ENCODE results near the gene ATG4B. TPM values are rescaled to one million over a fixed set of nuclear protein-coding genes. Genes with fewer than 3 reads are reported as not detected.

The ATG4B gene
- total and polyA plus RNA-seq, 2 of the 8 experiments (the other 6 are each of a cell fraction or from before 2014, with no cell fraction given), result 103 to 155 TPM

DNA sequence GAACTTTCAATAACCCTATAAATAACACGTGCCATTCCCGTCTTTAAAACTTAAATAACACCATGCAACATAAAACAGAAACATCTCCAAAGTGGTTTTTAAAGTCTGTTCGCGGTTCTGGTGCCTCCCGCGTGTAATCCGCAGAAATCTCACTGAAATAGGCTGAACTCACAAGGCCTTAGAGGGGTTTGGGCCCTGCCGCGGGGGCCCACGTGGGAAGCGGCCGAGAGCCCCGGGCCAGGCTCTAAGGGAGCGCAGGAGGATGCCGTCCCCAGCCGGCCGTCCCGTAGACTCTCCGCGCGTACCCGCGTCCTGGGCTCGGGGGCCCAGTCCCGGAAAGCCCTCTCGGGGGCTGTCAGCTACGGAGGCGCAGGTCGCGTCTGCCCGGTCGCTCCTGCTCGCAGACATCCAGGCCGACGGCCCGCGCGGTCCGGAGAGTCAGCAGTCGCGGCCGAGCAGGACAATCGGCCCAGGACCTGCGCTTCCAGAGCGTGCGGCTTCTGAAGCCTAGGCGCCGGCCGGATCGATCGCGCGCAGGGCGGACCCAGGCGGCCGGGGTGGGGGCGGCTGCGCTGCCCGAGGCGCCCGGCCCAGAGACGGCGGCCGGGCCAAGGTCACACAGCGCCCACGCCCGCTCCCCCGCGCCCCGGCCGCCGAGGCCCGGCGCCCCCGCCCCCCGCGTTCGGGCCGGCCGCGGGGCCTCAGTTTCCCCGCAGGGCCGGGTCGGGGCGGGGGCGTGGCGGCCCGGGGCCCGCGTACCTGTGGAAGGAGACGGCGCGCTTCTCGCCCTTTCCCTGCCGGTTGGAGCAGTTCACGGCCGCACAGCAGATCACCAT is 1.1 kb upstream of the ATG4B start:
- H3K4me1 ChIP-seq (replicated peaks in 1 of 4; ENCODE audit: control insufficient read depth in 3 of 4, insufficient read depth in 4 of 4, low read length in 3 of 4), result peaks cover 0 to 8% (median 4%) of the 10 kb centered on the region in 4 experiments; a peak in 5 of 7 replicates
- peaks cover 24 to 26% of the 10 kb centered on the region in 2 experiments for H4K20me1 ChIP-seq (replicated peaks in 1 of 2; ENCODE audit: control insufficient read depth in 1 of 2, insufficient read depth in 2 of 2, low read length in 2 of 2)
- H3K27me3 ChIP-seq (replicated peaks in 1 of 4; ENCODE audit: control insufficient read depth in 3 of 4, extremely low read depth in 1 of 4, insufficient read depth in 3 of 4, low read length in 3 of 4), result no peaks in the 10 kb centered on the region
- peaks cover 23 to 63% of the 10 kb centered on the region in 2 experiments for H3K79me2 ChIP-seq (ENCODE audit: control insufficient read depth in 1 of 2, insufficient read depth in 2 of 2, low read length in 2 of 2)
- no peak overlapping the region for H3K23ac ChIP-seq (ENCODE audit: insufficient read length)
- H3K9me3 ChIP-seq (ENCODE audit: insufficient read depth in 2 of 2, low read depth in 1 of 2, low read length in 1 of 2), result no peaks in the 10 kb centered on the region
- H2BK15ac ChIP-seq (ENCODE audit: low read length), result no peak overlapping the region
- 2% methylated on average over 27 of the region's 97 CpGs; no CpG with 5 or more reads in 1 of the 2 experiments for WGBS, 2 experiments (ENCODE audit: extremely low coverage in 1 of 2, insufficient coverage in 1 of 2, insufficient read length in 1 of 2, insufficient replicate concordance in 2 of 2, low coverage in 1 of 2, low lambda C conversion rate in 2 of 2, missing lambda C conversion rate in 1 of 2)
- H2AFZ ChIP-seq (ENCODE audit: low read length), result no peak overlapping the region
- H3K23me2 ChIP-seq (ENCODE audit: low read depth, low read length), result peaks cover 4% of the 10 kb centered on the region; the same call in 1 of the 2 replicates
- H3K18ac ChIP-seq (ENCODE audit: extremely low read depth, low read length), result no peak overlapping the region; the same call in 1 of the 2 replicates
- H3K4ac ChIP-seq (replicated peaks; ENCODE audit: insufficient read length, low read depth, low read length), result no peak overlapping the region
- no peak overlapping the region for H2AK5ac ChIP-seq (ENCODE audit: low read depth, low read length)
- H4K5ac ChIP-seq (ENCODE audit: insufficient read length, low read depth, low read length), result peak overlapping the region; percentile 15
- DNase-seq (ENCODE audit: low read depth in 1 of 2, low spot score in 2 of 2) (peak in 1 of 2 experiments; percentile 65), FAIRE-seq (no peak)
- peaks cover 26% of the 10 kb centered on the region for H3K79me1 ChIP-seq (ENCODE audit: low read depth, low read length)
- no peak overlapping the region for H2BK20ac ChIP-seq (ENCODE audit: low read length)
- POLR2A ChIA-PET (ENCODE audit: partially characterized antibody), result interaction anchor here (0.7 to 2.7 kb wide), 14 partner anchors 12 to 487 kb away, joined by 3 to 7 read pairs (median 4); partner anchors contain the start of genes DTYMK, HDLBP, ING5 and PASK
- H3K36me3 ChIP-seq (ENCODE audit: control insufficient read depth in 2 of 4, insufficient read depth in 4 of 4, low read length in 3 of 4), result peaks cover 6 to 26% (median 18%) of the 10 kb centered on the region in 4 experiments; a peak in 6 of 8 replicates
- peak overlapping the region; percentile 97; the same call in 1 of the 2 replicates for H3K27ac ChIP-seq (ENCODE audit: low read depth, low read length)
- peak overlapping the region; percentile 94 for H4K8ac ChIP-seq (ENCODE audit: extremely low read depth, insufficient read depth, low read length)
- peak overlapping the region; percentile 75 to 90 for H3K4me2 ChIP-seq (ENCODE audit: insufficient read depth in 1 of 2, low read depth in 2 of 2, low read length in 2 of 2)
- H2BK5ac ChIP-seq (ENCODE audit: low read depth, low read length), result no peak overlapping the region
- no peak overlapping the region for H3K56ac ChIP-seq (replicated peaks; ENCODE audit: insufficient read length, low read depth, low read length)
- H3K14ac ChIP-seq (ENCODE audit: insufficient read length), result no peak overlapping the region
- H2BK120ac ChIP-seq (replicated peaks; ENCODE audit: low read depth, low read length), result no peak overlapping the region
- H4K91ac ChIP-seq (replicated peaks; ENCODE audit: insufficient read length, low read length), result no peak overlapping the region
- no peak overlapping the region for H2BK12ac ChIP-seq (ENCODE audit: low read depth, low read length)
- CTCF ChIA-PET (ENCODE audit: partially characterized antibody), result interaction anchor here (1.5 kb wide), 1 partner anchor 20 kb away, joined by 3 read pairs; no protein-coding TSS in a partner anchor
- peak overlapping the region; percentile 71 to 88 (median 81) for H3K9ac ChIP-seq (replicated peaks in 1 of 4; ENCODE audit: extremely low read depth in 1 of 4, low read depth in 3 of 4, low read length in 3 of 4)
- H3K4me3 ChIP-seq (ENCODE audit: extremely low read depth in 1 of 4, insufficient read depth in 2 of 4, low read depth in 3 of 4, low read length in 4 of 4), result peak overlapping the region; percentile 73 to 91 (median 86)
- TF ChIP-seq FOSL1 (IDR thresholded peaks at IDR 0.05; ENCODE audit: insufficient read depth, low read depth, low read length) (0 out of 2 replicates have a peak, but pooled peaks have one; percentile 15), GABPA (IDR thresholded peaks at IDR 0.05; ENCODE audit: borderline replicate concordance, insufficient read depth, low read length) (peak; percentile 44; the same call in 1 of the 2 replicates), BACH1 (IDR thresholded peaks at IDR 0.05; ENCODE audit: low read length) (0 out of 2 replicates have a peak, but pooled peaks have one; percentile 4), TAF7 (optimal IDR thresholded peaks at IDR 0.05; ENCODE audit: borderline replicate concordance, low read depth, low read length) (peak; percentile 27), TAF1 (IDR thresholded peaks at IDR 0.05; ENCODE audit: low read depth, low read length) (peak; percentile 70), NRF1 (IDR thresholded peaks at IDR 0.05; ENCODE audit: low read depth, low read length) (no peak), SP1 (IDR thresholded peaks at IDR 0.05; ENCODE audit: low read depth, low read length) (no peak), POLR2A (IDR thresholded peaks at IDR 0.05; ENCODE audit: control extremely low read depth in 1 of 2, low read depth in 2 of 2, low read length in 2 of 2) (peak in 1 of 2 experiments; percentile 32; a peak in 1 of 3 replicates), RXRA (IDR thresholded peaks at IDR 0.05; ENCODE audit: insufficient read depth, low read depth, low read length) (no peak), TCF12 (IDR thresholded peaks at IDR 0.05; ENCODE audit: low read depth, low read length) (no peak)
- TF ChIP-seq, protein P1, sequence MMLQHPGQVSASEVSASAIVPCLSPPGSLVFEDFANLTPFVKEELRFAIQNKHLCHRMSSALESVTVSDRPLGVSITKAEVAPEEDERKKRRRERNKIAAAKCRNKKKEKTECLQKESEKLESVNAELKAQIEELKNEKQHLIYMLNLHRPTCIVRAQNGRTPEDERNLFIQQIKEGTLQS (IDR thresholded peaks at IDR 0.05; ENCODE audit: insufficient read depth, low read depth, low read length), result no peak

All from H1 (cell line).